GM19397 (cell line): ENCODE measurements around the gene PGAM1.
"Not testable (repeated sequence)": the region's sequence is repeated elsewhere in the genome, so short reads cannot be mapped to it uniquely, and the experiment has no call there.

Source experiments
- ATAC-seq: cut with Tn5 transposase; IDR thresholded peaks from one replicate; pipeline ENCODE4 v1.9.1; 2021; ENCODE audit warnings: mild to moderate bottlenecking, moderate library complexity; ENCODE audit not compliant: unreplicated experiment

Gene PGAM1

DNA sequence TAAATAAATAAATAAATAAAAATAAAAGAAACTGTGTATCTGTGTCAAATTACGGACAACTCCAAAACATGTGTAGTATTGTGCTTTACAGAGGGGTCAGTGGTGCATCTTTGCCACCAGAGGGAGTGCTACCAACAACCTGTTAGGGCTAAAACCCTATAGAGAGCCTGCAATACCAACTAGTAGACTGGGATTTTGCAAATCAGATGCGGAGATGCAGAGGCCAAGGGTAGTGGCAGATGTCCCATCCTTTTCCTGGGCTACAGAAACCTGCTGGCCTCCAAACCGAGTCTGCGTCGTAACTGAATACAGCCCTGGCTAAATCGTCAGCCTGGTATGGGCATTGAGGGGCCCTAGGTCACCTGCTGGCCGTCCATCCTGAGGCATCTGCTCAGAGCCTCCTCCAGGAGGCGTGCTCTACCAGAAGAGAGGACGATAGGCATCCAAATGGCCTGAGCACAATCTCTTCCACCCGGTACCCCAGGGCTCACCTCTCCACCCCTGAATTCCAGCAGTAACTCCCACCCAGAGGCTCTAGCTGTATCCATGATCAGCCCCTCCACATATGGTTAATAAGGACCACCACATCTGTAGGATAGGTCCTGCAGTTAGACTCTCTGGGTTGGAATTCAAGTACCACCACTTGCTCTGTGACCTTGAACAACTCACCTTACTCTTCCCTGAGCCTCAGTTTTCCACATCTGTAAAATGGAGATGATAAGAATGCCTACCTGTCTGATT lies 18.6 kb upstream of the PGAM1 start:
- ATAC-seq, result peak; percentile 83

DNA sequence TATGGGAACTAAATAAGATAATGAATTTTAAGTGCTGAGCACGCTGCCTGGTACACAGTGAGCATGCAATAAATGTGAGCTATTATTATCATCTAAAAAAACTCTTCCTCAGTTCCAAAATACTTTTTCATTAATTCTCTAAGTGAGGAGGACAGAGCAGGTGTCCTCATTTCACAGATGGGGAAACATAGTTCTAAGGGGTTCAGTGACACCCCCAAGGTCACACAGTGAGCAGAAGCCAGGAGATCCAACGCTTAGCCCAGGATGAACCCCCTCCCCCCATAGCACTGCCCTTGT lies 18.1 kb upstream of the PGAM1 start:
- no peak for ATAC-seq

DNA sequence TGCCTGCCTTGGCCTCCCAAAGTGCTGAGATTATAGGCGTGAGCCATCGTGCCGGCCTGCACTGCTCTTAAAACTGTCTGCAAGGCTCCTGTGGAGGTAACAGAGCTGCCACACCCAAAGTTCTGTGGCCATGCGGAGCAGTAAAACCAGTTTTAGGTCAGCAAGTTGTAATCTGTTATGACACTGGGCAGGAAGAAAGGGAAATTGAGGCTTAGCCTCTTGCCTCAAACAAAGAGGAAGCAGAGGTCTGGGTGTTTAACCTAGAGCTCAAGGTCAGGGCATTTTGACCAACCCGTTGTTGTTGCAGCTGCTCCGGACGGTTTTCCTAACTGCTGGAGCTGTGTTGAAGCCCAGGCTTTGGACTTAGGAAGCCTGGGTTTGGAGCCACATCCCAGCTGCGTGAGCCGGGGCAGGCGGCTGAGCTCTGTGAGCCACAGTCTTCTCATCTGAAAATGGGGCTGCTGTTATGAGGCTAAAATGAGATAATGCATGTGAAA lies 17.4 kb upstream of the PGAM1 start:
- ATAC-seq, result no peak

- ATAC-seq, result no peak
Observed at GRCh38 chr10:97411406-97411805, 14.6 kb upstream of the PGAM1 start.

DNA sequence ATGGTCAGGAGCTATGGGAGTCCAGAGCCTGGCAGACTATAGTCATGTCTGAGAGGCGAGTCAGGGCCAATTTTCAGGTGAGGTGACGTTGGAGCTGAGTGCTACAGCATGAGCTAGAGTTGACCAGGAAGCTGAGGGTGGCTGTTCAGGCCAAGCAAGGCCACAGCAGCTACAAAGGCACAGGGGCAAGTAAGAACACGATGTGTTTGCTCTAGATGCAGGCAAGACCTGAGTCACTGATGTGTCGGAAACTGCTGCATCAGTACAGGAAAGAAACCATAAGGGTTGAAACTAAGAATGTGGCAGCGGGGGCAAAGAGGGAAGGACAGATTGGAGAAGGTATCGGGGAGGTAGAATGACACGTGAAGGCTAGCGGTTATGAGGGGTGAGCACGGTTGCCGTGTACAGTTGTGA lies 13.1 kb upstream of the PGAM1 start:
- ATAC-seq, result no peak

DNA sequence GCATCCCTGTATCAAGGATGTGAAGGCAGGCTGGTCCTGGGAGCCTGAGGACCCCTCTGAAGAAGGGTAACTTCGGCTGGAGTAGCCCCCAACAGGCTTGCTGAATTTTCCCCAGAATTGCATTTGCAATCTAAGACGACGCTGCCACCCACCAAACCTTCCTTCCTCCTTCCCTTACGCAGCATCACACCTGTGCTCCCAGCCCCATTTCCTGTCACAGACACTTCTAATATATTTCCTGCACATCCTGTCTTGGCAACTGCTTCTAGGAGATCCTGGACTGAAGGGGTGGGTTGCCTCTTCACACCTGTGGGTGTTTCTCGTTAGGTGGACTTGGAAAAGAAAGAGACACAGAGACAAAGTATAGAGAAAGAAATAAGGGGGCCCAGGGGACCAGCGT lies 9.4 kb upstream of the PGAM1 start:
- no peak for ATAC-seq

DNA sequence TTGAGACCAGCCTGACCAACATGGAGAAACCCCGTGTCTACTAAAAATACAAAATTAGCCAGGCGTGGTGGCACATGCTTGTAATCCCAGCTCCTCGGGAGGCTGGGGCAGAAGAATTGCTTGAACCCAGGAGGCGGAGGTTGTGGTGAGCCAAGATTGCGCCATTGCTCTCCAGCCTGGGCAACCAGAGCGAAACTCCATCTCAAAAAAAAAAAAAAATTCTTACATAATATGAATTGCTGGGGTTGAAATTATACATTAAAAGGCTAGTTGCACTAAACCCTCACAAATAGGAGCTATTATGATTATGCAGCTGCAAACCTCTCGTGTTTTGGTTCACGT lies 2.3 kb upstream of the PGAM1 start:
- not testable (repeated sequence) for ATAC-seq

- no peak for ATAC-seq
Observed at GRCh38 chr10:97426776-97427570, 982 bp downstream of the PGAM1 start.

DNA sequence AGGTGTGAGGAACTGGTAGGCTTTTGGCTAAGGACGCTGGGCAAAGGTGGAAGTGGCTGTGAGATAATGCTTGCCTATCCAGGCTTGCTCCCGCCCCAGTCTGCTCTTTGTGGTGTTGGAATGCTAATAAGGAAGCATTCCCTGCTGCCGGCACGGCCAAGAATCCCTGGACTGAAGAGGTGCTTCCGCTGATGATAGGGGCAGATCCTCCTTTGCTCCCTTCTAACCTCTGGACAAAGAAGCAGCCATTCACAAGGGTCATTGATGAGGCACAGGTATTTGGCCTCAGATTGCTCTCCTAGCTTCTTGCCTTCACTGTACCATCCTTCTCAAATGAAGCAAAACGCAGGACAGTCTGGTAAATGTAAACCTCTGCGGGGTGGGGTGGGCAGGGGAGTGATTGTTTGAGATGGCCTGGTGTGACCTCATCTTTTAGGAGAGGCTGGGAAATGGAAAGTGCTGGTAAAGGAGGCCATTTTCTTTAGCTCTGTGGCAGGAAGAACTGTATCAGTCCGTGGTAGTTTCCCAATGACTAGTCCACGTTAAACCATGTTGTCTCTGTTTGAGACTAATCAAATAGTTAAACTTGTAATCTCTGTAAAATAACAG lies 1.7 kb downstream of the PGAM1 start:
- no peak for ATAC-seq

DNA sequence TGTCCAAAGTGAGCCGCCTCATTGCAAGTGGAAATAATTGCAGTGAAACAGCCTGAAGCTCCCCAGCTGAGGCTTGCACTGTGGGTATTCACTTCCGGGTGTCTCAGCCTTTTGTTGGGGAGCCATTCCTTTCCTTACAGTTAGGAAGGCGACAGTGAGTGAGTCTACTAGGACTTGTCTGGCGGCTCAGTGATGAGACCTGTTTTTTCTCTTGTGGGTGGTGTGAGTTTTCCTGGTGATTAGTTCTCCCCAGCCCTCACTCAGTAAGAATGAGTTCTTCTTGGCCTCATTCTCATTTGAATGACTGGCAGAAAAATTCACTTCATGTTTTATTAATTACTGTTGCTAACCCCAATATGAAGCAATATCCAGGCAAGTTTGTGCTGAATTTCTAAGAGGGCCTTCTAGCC lies 2.6 kb downstream of the PGAM1 start:
- ATAC-seq, result no peak

DNA sequence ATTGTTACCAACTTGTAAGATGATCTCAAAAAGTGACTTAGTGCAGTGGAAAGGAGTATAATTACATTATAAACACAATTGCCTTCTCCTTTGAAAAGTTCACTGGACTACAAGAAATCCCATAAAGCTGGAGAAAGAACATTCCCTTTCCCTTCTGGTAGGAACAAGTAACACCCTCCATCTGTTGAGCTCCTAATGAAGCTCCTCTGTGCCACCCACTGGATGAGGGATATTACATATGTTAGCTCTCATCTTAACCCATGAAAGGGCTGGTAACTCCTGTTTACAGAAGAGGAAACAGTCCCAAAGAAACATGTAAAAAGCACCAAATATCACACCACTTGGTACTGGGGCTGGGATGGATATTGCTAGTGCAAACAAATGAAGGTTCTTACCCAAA lies 8.1 kb downstream of the PGAM1 start:
- no peak for ATAC-seq

GRCh38 chr10:97434557-97434956 lies 8.6 kb downstream of the PGAM1 start:
- ATAC-seq, result no peak

GRCh38 chr10:97435211-97435610 lies 9.2 kb downstream of the PGAM1 start:
- ATAC-seq, result no peak

DNA sequence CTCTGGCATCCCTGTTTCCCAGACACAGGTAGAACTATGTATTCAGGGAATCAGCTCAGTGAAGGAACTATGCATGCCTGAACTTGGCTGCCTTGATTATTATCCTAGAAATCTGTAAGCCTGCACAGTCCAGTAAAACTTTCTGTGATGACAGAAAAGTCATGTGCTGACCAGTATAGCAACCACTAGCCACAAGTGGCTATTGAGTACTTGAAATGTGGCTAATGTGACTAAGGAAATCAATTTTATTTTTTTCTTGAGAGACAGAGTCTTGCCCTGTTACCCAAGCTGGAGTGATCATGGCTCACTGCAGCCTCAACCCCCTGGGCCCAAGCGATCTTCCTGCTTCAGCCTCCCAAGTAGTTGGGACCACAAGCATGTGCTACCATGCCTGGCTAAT lies 16.3 kb downstream of the PGAM1 start:
- ATAC-seq, result no peak

GRCh38 chr10:97444212-97444611 lies 18.2 kb downstream of the PGAM1 start:
- no peak for ATAC-seq

- no peak for ATAC-seq
Observed at GRCh38 chr10:97445357-97445721, 19.3 kb downstream of the PGAM1 start.

DNA sequence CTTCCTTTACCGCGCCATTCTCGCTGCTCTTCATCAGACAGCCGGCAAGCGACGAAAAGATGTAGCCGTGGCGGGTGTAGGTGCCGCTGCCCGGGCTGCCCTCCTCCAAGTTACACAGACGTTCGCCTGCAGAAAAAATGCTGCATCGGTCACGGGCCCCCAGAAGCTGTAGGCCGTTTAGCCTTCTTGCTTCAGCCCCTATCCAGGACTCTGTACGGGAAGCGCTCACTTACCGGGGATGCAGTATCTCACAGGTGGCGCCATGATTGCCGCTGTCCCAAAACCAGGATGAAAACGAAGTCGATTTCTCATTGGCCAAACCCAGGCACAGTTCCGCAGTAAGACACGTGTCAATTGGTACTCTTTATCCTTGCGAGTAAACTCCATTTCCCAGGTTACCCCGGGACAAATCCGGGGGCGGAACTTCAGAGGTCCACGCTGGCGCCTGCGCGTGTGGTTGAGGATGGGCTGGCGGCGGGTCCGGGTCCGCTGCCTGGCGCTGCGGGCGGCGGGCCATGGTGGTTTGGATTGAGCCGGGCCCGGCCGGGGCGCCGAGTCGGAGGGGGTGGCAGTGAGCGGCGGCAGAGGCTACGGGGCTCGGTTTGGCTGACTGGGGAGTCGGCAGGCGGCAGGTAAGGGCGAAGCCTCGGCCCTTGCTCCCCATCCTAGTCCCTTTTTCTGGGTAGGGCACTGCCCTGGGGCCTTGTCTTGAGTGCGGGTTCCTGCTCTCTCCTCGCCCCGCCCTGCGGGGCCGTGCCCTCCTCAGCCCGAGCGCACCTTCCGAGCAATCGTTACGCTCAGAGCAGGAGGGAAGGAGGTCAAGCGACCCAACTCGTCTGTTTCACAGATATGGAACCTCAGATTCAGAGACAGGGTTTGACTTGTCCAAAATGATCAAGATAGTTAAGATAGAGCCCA lies 20.0 kb downstream of the PGAM1 start, which contains the start of the genes EXOSC1 and ZDHHC16:
TSS of gene EXOSC1 (minus strand) at position 285 of the 918 bp plus-strand sequence. CDS start at position 264, 21 bp downstream.
TSS of gene ZDHHC16 (plus strand) at position 454 of the 918 bp plus-strand sequence. CDS start 5,501 bp downstream, outside the sequence.
- peak; percentile 95 for ATAC-seq

DNA sequence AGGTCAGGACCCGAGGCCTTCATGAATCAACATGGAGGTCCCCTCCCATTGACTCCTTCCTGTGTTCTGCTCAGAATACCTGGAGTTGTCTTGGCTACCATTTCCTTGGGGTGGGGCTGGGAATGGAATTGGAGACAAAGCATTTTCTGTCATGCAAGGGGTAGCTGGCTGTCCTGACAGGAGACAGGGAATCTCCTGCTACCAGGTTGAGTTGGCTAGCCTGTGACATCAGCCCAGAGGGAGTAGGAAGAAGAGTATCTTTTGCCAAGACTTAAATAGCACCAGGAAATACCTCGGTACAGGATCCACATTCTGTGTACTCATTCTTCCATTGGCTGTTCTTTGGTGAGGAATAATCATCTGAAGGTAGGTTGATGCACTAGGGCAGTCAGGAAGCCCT lies 24.8 kb downstream of the PGAM1 start:
- no peak for ATAC-seq

GRCh38 chr10:97451605-97452004 lies 25.6 kb downstream of the PGAM1 start:
- no peak for ATAC-seq

DNA sequence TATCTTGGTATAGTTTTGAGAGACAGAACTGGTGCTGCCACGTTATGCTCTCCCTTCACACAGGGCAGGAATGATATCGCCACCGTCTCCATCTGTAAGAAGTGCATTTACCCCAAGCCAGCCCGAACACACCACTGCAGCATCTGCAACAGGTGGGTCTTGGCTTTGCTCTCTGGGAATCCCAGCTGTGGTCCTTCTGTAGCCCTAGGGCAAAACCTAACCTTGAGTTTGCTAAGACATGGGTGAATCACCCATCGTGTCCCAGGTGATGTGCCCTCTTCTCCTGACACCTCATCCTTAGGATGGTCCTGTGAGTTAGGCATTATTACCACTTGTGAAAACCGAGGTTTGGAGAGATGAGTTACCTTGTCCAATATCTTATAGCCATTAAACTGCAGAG lies 26.4 kb downstream of the PGAM1 start:
- ATAC-seq, result no peak
